Ishikawa (cell line): ENCODE data around the gene LAPTM5.

ENCODE experiments used
- CEBPB ChIP-seq: IDR thresholded peaks from 2 replicates; pipeline ENCODE4 v1.6.1; 2012
- CREB1 ChIP-seq: IDR thresholded peaks from 2 replicates; pipeline ENCODE4 v1.6.1; 2012; ENCODE audit warnings: low read depth
- EGR1 ChIP-seq: IDR thresholded peaks from 2 replicates; pipeline ENCODE4 v1.6.1; 2012
- EP300 ChIP-seq: IDR thresholded peaks from 2 replicates; pipeline ENCODE4 v1.6.1; 2012; ENCODE audit warnings: borderline replicate concordance
- FOXM1 ChIP-seq: IDR thresholded peaks from 2 replicates; pipeline ENCODE4 v1.6.1; 2012; ENCODE audit warnings: low read depth, borderline replicate concordance
- NFIC ChIP-seq: IDR thresholded peaks from 2 replicates; pipeline ENCODE4 v1.6.1; 2012
- RAD21 ChIP-seq: IDR thresholded peaks from 2 replicates; pipeline ENCODE4 v1.6.1; 2012; ENCODE audit warnings: low read depth
- TAF1 ChIP-seq: IDR thresholded peaks from 2 replicates; pipeline ENCODE4 v1.6.1; 2012; ENCODE audit warnings: low read depth, mild to moderate bottlenecking
- TCF12 ChIP-seq: IDR thresholded peaks from 2 replicates; pipeline ENCODE4 v1.6.1; 2012; ENCODE audit warnings: low read depth
- TEAD4 ChIP-seq: IDR thresholded peaks from 2 replicates; pipeline ENCODE4 v1.6.1; 2012
- YY1 ChIP-seq: IDR thresholded peaks from 2 replicates; pipeline ENCODE4 v1.6.1; 2012; ENCODE audit warnings: low read depth
- ZBTB7A ChIP-seq: IDR thresholded peaks from 2 replicates; pipeline ENCODE4 v1.6.1; 2012; ENCODE audit warnings: low read depth
- TF ChIP-seq, protein P1 (sequence below): IDR thresholded peaks from 2 replicates; pipeline ENCODE4 v1.6.1; 2012
- TF ChIP-seq, protein P2 (sequence below): IDR thresholded peaks from 2 replicates; pipeline ENCODE4 v1.6.1; 2012
- TF ChIP-seq, protein P3 (sequence below): IDR thresholded peaks from 2 replicates; pipeline ENCODE4 v1.6.1; 2012; ENCODE audit warnings: low read depth, mild to moderate bottlenecking

Gene LAPTM5

DNA sequence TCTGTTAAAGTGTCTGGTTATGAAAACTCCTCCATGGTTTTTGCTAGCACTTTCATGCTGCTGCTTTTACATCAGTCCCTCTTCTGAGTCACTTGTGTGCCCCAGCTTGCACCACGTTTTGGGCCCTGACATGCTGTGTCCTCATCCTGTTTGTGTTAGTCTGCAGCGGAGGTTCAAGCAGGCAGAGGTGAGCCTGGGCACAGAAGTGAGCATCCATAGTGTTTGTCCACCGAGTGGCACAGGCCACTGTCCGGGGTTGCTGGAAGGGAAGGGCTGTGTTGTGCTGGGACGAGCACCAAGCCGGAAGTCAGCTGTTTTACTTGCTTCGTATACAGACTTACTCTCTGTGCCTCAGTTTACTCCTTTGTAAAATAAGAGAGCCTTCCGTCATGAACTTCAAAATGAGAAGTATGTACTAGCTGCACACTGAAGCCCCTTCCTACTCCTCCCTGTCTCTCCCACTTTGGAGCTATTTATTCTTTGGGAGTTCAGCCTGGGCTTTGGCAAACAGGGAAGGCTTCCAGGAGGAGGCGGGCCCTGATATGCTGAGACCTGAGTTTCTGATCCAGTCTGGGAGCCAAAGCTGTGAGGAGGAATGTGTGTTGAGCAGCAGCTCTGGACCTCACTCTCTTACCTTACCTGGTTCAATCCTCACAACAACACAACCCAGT is 10.7 kb upstream of the LAPTM5 start:
- TF ChIP-seq CREB1: no peak
- TF ChIP-seq ZBTB7A: no peak
- no peak for TF ChIP-seq FOXM1
- TF ChIP-seq TAF1: no peak
- no peak for TF ChIP-seq CEBPB
- no peak for TF ChIP-seq EP300
- TF ChIP-seq NFIC: no peak
- TF ChIP-seq, protein P1, sequence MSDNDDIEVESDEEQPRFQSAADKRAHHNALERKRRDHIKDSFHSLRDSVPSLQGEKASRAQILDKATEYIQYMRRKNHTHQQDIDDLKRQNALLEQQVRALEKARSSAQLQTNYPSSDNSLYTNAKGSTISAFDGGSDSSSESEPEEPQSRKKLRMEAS: no peak
- no peak for TF ChIP-seq EGR1
- no peak for TF ChIP-seq YY1
- no peak for TF ChIP-seq TEAD4
- TF ChIP-seq TCF12: no peak
- TF ChIP-seq, protein P2, sequence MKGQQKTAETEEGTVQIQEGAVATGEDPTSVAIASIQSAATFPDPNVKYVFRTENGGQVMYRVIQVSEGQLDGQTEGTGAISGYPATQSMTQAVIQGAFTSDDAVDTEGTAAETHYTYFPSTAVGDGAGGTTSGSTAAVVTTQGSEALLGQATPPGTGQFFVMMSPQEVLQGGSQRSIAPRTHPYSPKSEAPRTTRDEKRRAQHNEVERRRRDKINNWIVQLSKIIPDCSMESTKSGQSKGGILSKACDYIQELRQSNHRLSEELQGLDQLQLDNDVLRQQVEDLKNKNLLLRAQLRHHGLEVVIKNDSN: no peak
- TF ChIP-seq, protein P3, sequence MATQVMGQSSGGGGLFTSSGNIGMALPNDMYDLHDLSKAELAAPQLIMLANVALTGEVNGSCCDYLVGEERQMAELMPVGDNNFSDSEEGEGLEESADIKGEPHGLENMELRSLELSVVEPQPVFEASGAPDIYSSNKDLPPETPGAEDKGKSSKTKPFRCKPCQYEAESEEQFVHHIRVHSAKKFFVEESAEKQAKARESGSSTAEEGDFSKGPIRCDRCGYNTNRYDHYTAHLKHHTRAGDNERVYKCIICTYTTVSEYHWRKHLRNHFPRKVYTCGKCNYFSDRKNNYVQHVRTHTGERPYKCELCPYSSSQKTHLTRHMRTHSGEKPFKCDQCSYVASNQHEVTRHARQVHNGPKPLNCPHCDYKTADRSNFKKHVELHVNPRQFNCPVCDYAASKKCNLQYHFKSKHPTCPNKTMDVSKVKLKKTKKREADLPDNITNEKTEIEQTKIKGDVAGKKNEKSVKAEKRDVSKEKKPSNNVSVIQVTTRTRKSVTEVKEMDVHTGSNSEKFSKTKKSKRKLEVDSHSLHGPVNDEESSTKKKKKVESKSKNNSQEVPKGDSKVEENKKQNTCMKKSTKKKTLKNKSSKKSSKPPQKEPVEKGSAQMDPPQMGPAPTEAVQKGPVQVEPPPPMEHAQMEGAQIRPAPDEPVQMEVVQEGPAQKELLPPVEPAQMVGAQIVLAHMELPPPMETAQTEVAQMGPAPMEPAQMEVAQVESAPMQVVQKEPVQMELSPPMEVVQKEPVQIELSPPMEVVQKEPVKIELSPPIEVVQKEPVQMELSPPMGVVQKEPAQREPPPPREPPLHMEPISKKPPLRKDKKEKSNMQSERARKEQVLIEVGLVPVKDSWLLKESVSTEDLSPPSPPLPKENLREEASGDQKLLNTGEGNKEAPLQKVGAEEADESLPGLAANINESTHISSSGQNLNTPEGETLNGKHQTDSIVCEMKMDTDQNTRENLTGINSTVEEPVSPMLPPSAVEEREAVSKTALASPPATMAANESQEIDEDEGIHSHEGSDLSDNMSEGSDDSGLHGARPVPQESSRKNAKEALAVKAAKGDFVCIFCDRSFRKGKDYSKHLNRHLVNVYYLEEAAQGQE: no peak

DNA sequence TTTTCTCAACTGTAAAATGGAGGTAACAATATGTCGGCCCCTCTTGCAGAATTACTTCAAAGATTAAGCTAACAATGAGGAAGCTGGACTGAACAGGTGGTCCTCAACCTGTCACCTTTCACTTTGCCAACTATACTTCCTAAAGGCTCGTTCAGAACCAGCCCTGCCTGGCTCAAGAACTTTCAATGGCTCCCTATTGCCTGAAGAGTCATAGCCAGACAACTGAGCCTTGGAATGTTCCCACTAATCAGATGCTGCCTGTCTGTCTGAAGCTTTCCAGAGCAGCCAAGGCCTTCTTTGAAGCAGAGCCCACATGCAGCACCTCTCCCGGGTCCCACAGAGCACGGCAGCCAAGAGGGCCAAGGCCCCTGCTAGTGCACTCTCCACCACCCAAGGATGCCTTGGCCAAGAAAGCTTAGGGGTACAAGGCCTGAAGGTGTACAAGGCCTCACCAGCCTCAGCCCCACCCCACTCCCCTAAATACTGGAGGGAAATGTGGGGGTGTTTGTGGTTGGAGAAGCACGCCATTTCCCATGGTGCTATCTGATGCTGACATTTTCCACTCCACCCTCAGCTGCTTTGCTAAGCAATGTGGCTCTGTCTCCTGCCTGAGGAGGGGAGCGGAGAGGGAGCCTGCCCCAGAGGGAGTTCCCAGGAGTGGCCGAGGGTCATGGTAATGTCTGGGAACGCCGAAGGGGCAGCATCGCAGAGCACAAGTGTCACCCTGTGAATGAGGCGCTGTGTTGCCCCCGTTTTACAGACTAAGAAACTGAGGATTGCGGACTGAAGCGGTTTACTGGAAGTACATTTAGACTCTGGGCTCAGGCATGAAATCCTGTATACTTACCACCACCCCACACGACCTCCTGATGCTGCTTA is 8.2 kb upstream of the LAPTM5 start:
- TF ChIP-seq CREB1: no peak
- TF ChIP-seq CEBPB: no peak
- TF ChIP-seq TEAD4: no peak
- no peak for TF ChIP-seq YY1
- no peak for TF ChIP-seq TCF12
- no peak for TF ChIP-seq ZBTB7A
- no peak for TF ChIP-seq NFIC
- TF ChIP-seq, protein P2: no peak
- TF ChIP-seq, protein P1: no peak
- no peak for TF ChIP-seq FOXM1
- TF ChIP-seq EGR1: no peak
- TF ChIP-seq, protein P3: no peak
- TF ChIP-seq EP300: no peak
- no peak for TF ChIP-seq RAD21

DNA sequence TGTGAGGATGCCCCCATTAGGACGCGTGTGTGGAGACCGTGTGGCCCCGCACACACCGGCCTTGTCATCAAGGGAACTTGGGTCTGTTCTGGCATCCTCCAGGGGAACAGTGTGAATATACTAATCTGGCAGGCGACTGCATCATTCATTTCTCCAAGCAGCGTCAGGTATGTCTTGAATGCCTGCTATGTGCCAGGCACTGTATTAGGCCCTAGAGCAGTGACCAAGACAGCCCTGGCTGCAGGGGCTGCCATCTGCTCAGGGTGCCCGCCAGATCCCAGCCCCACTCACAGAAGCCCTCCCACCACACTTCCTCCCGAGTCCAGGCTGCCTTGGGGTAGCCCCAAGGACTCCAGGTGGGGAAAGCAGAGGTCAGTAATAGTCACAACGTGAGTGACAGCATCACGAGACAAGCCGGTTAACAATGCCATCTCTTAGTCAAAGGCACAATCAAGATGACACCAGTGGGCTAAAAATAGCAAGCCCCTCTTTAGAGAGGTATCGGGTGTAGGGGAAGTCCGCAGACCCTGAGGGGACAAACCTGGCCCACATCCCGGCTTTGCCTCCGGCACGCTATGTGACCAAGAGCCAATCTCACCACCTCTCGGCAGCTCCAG is 7.5 kb upstream of the LAPTM5 start:
- no peak for TF ChIP-seq YY1

DNA sequence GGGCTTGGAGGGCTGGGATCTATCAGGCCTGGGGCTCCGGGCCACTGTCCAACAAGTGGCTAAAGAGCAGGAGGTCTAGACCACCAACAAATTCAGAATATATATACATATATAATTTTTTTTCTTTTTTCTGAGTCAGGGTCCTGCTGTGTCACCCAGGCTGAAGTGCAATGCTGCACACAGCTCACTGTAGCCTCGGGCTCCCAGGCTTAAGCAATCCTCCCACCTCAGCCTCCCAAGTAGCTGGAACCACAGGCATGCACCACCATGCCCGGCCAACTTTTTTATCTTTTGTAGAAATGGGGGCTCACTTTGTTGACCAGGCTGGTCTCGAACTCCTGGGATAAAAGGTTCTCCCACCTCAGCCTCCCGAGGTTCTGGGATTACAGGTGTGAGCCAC is 6.8 kb upstream of the LAPTM5 start:
- TF ChIP-seq EP300 (no peak), RAD21 (no peak), YY1 (no peak)

DNA sequence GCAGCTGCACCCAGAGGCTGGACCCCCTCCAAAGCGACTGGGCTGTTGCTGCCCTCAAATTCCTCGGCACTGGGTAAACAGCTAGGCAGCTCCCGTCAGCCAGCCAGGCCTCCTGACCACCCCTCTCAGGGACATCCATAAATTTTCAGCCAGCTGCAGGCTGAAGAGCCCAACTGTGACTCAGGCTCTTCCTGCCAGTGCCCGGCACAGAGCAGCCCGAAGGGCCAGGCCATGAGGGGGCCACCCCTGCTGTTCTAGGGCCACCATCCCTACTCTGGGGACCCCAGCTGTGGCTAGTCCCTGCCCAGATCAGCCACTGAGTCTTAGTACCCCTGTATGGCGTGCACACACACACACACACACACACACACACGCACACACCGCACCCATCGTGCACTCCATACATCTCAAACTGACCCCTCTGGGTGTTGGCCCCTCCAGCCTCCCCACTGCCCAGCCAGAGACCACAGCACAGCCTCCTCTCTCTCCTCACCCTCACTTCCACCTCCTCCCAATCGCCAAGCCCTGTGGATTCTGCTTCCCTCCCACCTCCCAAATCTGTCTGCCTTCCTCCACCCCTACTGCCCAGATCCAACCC is 6.2 kb upstream of the LAPTM5 start:
- TF ChIP-seq, protein P1: no peak
- no peak for TF ChIP-seq FOXM1
- TF ChIP-seq NFIC: no peak
- TF ChIP-seq TCF12: no peak
- TF ChIP-seq, protein P2: no peak
- no peak for TF ChIP-seq ZBTB7A
- no peak for TF ChIP-seq CREB1
- TF ChIP-seq EP300: no peak
- TF ChIP-seq, protein P3: no peak
- no peak for TF ChIP-seq EGR1
